ENCODE measurements around the gene MPV17L.
"Not testable (repeated sequence)": the region's sequence is repeated elsewhere in the genome, so short reads cannot be mapped to it uniquely, and the experiment has no call there.

The MPV17L gene

DNA sequence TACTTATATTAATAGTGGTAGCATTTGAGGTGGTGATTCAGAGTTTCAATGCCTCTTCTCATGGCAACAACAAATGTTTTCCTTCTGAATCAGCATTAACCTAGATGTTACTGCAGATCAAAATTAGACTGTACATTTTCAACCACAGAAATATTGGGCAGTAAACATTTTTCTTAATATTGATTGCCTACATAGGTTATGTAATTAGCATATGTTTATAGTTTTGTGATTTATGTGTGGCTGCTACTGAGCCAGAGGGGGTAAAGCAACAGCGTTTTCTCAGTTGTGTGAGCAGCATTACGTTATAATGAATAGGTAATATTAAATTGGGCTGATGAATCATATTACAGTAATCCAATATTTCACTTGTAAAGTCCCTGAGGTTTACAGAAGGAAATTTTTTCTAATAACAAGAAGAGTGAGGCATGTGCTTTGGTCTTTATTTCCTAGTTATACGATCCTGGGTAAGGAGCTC, 20.0 kb downstream of the MPV17L start:
- DNase-seq: no peak

DNA sequence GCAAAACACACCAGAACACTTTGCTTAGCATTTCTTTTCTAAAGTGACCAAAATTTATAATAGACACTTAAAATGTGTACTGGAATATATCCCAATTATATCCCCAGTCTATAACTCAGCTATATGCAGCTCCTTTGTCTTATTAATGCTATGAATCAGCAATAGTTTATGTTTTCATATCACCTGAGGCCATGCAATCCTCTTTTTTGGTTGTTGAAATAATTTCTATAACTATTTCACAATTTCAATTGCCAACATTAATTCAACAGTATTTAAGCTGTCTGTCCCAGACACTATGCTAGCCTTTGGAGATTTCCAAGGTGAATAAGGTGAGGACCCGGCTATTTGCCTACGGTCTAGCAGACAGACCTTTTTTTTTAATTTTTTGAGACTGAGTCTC, 21.6 kb downstream of the MPV17L start:
- DNase-seq: no peak

DNA sequence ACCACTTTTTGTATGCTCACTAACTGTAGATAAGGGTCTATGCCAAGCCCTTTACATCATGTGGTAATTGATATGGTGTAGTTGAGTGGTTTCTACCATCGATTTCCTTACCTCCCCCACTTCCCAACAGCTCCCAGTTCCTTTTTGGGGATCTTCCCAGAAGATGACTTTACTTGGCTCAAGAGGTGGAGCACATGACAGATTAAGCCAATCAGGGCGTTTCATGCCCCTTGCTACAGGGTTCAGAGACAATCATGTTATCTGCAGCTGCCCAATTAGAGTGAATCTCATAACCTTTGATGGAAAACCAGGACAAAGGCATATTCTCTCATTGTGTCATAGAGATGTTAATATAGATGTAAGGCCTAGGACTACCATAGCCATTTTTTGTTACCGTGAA, 22.7 kb downstream of the MPV17L start:
- DNase-seq: no peak

DNA sequence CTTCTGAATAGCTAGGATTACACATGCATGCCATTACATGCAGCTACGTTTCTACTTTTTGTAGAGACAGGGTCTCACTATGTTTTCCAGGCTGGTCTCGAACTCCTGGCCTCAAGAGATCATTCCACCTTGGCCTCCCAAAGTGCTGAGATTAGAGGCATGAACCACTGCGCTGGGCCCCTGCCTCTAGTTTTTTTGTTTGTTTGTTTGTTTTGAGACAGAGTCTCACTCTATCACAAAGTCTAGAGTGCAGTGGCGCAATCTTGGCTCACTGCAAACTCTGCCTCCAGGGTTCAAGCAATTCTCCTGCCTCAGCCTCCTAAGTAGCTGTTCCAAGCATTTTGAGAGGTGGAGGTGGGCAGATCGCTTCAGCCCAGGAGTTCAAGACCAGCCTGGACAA, 26.1 kb downstream of the MPV17L start:
- not testable (repeated sequence) for DNase-seq

DNA sequence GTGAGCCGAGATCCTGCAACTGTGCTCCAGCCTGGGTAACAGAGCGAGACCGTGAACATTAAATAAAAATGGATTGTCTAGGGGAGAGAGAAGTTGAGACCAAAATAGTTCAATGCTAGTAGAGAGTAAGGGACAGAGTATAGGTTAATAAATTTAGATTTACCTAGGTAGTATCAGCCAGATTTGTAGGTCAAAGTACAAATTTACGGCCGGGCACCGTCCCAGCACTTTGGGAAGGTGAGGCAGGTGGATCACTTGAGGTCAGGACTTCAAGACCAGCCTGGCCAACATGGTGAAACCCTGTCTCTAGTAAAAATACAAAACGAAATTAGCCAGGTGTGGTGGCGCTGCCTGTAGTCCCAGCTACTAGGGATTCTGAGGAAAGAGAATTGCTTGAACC, 26.7 kb downstream of the MPV17L start:
- DNase-seq: no peak

DNA sequence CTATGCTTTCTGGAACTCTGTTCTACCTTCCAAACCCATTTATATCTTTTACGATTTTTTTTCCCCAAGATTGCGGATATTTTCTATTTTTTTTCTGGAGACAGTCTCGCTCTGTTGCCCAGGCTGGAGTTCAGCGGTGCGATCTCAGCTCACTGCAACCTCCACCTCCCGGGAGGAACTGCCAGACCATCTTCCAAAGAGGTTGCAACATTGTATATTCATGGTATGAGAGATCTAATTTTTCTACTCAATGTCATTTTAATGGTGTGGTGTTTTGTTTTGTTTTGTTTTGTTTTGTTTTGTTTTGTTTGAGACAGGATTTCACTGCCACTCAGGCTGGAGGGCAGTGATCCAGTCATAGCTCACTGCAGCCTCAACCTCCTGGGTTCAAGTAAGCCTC, 30.3 kb downstream of the MPV17L start:
- no peak for DNase-seq

DNA sequence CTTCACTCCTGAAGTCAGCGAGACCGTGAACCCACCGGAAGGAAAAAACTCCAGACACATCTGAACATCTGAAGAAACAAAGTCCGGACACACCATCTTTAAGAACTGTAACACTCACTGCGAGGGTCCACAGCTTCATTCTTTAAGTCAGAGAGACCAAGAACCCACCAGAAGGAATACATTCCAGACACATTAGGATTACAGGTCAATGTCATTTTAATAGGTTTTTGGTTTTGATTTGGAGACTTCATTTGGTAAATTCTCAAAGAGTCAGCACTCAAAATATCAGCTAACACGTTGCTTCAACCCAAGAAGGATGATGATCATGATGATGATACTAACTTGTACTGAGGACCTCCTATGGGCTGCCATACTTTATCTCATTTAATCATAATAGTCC, 31.2 kb downstream of the MPV17L start:
- no peak for DNase-seq

DNA sequence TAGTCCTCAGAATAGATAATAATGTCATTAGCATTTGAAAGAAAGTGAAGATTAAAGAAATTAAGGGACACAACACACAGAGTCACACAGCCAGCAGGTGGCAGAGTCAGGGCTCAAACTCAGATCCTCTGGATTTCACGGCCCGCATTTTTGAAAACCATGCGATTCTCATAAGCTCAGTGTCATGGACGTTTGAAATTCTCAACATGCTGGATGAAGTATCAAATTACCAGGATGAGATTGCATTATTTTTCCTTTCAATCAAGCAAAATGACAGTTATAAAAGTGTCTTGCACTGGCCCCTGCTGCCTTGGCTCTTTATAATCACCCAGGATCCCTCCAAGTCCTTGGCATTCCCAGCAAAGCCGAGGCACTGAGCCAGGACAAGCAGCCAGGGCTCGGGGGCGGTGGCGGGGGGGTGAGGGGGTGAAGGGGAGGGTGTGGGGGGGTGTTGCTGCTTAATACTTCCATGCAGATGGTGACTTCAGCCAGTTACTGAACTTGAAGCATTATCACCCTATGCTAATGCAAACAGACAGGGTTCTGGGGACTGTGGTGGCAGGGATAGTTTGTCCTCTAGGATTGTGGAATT, 32.2 kb downstream of the MPV17L start:
- no peak for DNase-seq

DNA sequence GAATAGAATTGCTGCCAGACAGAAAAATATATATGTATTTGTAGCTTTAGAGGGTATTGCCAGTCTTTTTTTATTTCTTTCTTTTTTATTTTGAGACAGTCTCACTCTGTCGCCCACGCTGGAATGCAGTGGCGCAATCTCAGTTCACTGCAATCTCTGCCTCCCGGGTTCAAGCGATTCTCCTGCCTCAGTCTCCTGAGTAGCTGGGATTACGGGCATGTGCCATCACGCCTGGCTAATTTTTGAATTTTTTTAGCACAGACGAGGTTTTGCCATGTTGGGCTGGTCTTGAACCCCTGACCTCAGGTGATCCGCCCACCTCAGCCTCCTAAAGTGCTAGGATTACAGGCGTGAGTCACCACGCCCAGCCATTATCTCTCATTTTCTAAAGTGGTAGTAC, 35.3 kb downstream of the MPV17L start:
- DNase-seq: not testable (repeated sequence)

DNA sequence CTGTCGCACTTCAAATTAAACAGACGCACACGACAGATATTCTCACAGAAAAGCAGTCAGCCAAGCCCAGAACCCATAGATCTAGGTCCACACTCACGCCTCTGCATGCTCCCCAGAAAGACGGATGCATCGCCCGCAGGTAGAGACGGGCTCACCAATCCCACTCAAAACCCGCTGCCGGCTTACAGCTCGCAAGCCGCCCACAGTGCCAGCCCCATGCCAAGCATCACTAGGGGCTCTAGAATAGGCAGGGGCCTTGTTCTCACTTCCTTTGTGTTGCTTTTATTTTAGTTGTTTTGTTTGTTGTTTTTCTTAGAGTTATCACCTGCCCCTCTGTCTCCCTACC, 38.5 kb downstream of the MPV17L start:
- DNase-seq: no peak

DNA sequence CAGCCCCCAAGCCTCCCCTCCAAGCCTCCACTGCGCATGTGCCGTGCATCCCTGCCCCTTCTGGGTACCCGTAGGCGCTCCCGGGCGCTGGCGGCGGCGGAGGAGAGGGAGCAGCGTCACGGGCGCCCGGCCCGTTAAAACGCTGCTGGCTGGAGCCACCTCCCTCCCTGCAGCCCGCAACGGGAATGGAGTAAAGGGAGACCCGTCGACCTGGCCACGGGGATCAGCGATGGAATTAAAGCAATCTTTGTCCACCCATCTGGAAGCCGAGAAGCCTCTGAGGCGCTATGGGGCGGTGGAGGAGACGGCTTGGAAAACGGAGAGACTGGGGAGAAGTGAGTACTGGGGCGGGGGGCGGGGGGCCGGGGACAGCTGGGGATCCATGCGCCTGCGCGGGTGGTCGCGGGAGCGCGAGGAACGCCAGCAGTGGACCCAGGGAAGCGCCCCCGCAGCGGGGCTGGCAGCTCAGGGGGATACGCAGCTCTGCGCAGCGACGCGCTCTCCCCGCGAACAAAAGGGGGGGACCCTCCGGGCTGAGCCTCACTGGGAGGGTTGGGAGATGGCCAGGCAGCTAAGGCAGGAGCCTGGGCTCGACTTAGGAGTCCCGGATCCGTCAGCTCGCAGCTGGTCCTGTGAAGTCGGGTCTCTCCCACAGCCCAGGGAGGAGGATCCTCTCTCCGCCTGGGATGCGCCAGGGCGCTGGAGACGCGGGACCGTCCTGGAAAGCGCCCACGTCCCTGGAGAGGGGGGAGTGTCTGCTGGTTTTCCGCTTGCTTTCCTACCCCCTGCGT, 39.1 kb downstream of the MPV17L start, which contains the start of gene BMERB1:
Gene BMERB1, plus strand, starts transcription at position 164 of the 791 bp plus-strand sequence. Its CDS starts 66 bp downstream, at position 230.
- peak; percentile 18 for DNase-seq

DNA sequence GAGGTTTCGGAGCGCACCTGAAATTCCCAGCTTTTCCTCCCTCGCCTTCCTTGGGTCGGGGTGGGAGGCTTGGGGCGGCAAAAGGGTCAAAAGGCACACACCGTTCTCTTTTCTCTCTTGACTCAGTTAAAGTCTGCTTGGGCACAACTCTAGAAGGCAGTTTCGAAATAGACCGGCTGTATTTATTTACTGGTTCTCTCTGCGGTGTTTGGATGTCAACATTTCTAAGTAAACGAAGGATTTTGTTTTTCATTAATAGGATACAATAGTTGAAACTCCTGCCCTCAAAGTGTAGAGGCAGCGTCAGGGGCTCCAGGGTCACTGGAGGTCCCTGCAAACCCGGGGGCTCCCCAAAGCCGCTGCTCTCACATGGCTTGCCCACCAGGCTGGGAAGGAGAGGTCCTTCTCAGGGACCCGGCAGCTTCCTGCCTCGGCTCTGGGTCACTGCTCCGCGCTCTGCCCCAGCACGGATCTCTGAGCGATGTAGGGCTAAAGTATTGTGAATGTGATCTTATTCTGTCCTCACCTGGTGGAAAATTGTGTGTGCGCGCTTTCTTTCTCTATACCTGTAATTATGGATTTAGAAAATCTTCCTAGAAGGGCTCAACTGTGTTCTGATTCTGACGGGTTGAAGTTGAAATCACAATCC, 39.8 kb downstream of the MPV17L start:
- DNase-seq: no peak

DNA sequence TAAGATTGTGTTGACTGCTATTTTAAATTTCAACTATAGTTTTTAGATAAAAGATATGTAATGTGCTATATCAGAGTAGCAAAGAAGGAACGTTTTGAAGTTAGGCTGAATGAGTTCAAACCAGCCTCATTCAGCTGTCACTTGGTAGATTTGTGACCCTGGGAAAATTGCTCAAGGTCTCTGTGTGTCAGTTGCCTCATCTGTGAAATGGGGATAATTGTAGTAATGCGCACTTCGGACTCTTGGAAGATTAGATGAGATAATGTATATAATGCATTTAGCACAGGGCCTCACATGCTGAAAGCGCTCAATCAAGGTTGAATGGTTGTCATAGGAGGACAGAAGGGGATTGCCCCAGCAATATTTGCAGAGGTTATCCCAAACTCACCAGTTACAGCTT, 43.5 kb downstream of the MPV17L start:
- DNase-seq: no peak

DNA sequence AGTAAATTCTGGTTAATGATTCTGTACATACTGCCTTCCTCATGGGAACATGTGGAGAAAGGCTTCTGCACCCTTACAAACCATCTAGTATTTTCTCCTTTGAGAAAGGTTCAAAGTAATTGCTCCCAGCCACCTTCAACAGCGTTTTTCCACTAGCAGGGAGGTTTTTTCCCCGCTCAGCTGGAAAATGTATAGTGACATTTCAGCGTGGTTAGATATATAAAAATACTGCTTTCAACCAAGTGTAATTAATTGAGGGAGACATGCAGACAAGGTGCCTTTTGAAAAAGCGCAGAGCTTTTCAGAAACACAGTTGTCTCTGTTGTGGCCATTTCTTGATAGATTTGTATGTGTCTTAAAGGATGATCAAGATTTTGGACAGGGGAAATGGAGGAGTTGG, 44.0 kb downstream of the MPV17L start:
- no peak for DNase-seq

DNA sequence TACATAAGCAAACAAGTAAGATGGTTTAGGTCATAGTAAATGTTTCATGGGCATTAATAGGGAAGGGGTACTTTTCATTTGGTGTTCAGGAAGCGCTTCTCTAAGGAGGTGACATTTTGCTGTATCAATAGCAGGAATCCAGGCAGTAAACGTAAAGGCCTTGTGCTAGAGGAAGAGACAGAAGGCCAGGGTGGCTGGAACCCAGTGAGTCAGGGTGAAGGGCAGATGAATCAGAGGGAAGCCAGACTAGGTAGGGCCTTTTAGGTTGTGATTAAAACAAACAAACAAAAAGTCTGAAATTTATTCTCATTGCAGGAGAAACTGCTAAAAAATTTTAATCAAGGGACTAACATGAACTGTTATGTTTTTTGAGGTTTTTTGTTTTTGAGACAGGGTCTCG, 45.3 kb downstream of the MPV17L start:
- DNase-seq: no peak

DNA sequence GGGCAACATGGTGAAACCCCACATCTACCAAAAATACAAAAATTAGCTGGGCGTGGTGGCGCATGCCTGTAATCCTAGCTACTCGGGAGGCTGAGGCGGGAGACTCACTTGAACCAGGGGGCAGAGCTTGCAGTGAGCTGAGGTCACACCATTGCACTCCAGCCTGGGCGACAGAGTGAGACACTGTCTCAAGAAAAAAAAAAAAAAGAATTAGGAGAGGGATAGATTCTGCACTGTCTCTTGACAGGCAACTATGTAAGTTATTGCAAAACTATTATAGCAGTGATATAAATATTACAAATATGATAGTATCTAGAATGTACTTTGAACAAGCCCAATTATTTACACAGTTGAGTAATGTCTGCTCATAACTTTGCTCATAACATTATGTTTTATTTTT, 46.6 kb downstream of the MPV17L start:
- not testable (repeated sequence) for DNase-seq

DNA sequence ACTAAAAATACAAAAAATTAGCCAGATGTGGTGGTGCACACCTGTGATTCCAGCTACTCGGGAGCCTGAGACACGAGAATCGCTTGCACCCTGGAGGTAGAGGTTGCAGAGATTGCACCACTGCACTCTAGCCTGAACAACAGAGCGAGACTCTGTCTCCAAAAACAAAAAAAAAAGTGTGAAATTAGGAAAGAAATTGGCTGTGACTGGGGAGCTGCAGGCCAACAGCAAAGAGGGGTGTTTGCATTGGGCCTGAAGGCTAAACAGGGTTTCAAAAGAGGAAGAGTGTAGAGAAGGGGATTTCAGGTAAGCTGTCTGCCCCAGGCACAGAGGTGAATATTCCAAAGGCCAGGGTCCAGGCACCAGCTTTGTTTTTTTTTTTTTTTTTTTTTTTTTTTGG, 48.2 kb downstream of the MPV17L start:
- no peak for DNase-seq

DNA sequence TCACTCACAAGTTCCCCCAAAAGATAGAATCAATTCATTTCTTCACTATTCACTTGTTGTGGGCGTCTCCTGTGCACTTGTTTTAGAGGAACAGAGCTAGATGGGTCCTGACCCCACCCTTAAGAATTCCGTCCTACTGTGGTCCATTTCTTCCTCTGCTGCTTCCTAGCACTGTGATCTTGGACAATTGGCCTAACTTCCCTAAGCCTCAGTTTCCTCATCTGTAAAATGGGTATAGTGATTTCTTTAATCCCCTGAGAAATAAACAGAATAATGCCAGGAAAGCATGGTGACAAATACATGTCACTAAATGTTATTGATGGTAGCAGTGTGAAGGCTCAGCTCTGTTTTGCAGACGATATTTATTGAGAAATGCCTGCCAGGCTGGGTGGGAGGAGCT, 48.7 kb downstream of the MPV17L start:
- no peak for DNase-seq

DNA sequence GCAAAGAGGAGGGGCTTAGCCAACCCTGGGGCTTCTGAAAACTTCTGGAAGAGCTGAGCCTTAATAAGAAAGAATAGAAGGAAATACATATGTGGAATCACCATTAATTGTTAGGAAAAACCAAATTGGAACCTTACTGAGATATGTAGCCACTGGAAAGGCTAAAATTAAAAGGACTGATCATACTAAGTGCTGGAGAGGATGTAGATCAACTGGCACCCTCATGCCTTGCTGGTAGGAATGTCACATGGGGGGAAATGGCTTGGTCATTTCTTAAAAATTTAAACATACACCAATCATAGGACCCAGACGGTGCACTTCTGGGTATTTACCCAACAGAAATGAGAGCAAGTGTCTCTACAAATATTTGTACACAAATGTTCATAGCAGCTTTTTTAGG, 49.9 kb downstream of the MPV17L start:
- DNase-seq: no peak

DNA sequence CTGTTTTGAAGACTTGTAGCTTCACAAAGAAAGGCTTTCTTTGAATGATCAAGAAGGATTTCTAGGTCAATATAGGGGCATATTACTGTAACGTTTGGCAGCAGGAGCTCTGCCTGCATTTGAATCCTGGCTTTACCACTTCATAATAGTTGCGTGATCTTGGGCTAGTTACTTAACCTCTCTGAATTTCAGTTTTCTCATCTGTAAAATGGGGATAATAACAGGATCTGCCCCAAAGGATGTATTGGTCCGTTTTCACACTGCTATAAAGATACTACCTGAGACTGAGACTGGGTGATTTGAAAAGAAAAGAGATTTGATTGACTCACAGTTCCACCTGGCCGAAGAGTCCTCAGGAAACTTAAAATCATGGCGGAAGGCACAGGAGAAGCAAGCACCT, 51.3 kb downstream of the MPV17L start:
- no peak for DNase-seq

DNA sequence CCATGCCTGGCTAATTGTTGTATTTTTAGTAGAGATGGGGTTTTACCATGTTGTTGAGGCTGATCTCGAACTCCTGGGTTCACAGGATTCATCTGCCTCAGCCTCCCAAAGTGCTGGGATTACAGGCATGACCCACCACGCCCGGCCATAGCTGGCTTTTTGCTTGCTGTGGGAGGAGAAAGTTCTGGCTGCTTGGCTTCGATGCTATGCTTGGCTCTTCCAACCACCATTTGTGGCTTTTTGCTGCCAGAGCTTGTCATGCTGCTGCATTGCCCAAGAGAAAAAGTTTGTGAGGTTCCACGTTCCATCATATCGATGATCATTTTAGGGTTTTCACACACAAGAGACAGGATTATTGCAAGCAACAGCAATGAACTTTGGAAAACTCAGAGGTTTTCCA, 55.1 kb downstream of the MPV17L start:
- DNase-seq: no peak

DNA sequence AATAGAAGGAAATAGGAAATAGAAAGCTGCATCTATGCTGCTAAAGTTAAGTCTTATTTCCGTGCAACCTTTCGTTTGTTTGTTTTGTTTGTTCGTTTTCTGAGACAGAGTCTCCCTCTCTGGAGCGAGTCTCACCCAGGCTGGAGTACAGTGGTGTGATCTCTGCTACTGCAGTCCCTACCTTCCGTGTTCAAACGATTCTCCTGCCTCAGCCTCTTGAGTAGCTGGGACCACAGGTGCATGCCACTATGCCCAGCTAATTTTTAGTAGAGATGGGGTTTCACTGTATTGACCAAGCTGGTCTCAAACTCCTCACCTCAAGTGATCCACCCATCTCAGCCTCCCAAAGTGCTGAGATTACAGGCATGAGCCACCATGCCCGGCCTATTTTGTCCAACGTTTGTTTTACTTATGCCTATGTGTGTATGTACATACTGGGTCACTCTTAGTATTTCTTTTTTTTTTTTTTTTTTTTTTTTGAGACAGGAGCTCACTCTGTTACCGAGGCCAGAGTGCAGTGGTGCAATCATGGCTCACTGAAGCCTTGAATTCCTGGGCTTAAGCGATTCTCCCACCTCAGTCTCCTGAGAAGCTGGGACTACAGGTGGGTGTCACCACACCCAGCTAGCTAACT, 55.7 kb downstream of the MPV17L start:
- no peak for DNase-seq

DNA sequence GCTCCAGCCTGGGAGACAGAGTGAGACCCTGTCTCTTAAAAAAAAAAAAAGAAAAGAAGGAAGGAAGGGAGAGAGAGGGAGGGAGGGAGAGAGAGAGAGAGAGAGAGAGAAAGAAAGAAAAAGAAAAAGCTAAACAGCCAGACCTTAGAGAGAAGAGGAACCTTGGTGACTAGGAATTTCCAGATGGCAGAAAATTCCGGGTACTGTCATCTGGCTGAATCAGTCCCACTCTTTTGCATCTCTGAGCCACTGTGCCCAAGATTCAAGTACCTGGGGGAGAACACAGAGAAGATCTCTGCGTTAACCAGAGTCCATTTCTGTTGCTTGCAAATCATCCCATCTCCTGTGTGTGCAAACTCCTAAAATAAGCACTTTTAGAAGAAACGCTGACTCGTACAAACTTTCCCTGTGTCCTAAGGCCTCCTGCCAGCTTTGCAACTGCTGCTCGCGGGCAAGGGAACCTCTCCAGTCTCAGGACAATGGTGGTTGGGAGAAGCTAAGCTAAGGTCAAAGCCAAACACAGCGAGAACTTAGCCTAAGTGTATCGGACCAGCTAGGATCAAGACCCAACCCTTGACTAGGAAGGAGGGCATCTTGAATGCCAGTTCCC, 56.8 kb downstream of the MPV17L start:
- DNase-seq: no peak
